GM21786 (cell line): ENCODE results near the gene COL5A1.

Experiments
- ATAC-seq: cut with Tn5 transposase; IDR thresholded peaks from one replicate; pipeline ENCODE4 v1.9.1; 2021; ENCODE audit not compliant: unreplicated experiment

Gene COL5A1

DNA sequence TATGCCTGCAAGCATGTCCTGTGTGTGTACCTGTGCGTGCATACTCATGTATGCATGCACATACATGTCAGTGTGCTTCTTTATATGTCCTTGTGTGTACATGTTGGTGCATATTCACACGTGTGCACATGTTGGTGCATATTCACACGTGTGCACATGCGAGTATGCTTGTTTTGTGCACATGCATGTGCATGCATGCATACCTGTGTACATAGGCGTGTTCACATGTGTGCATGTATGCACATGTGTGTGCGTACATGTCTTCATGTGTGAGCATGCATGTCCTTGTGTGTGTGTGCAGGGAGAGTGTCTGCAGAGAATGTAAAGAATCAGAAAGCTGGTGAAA is 166.8 kb downstream of the COL5A1 start:
- no peak for ATAC-seq

DNA sequence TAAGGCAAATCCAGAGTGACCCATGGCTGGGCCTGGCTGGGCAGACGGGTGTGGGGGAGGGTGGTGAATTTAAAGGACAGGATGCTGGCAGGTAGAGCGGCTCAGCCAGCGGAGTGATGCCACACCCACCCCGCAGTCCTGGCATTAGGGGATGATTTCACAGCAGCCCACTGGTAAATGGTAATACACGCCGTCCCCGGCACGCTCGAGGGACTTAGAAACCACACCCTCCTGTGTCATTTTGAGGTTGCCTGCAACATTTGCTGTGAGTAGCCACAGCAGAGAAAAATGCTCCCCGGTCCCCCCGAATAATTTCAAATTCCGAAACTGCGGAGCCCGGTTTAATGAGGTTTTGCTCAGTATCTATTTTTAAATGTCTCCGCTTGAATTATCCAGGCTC is 167.7 kb downstream of the COL5A1 start:
- ATAC-seq = no peak

DNA sequence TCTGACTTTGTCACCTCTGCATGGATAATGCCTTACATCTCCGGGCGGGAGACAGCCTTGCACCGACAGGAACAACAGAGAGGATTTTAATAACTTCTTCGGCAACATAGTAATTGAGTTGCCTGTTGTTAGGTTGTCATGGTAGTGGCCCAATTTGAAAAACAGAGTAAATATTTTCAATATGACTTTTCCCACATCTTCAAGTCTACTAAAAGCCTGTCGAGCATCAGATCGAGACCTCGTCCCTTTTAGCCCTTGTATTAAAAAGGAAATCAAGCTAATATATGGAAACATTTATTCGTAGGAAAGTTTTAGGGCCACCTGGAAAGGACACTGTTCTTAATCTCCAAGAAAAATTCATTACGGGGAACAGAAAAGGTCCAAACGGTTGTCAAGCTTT is 168.2 kb downstream of the COL5A1 start:
- no peak for ATAC-seq

DNA sequence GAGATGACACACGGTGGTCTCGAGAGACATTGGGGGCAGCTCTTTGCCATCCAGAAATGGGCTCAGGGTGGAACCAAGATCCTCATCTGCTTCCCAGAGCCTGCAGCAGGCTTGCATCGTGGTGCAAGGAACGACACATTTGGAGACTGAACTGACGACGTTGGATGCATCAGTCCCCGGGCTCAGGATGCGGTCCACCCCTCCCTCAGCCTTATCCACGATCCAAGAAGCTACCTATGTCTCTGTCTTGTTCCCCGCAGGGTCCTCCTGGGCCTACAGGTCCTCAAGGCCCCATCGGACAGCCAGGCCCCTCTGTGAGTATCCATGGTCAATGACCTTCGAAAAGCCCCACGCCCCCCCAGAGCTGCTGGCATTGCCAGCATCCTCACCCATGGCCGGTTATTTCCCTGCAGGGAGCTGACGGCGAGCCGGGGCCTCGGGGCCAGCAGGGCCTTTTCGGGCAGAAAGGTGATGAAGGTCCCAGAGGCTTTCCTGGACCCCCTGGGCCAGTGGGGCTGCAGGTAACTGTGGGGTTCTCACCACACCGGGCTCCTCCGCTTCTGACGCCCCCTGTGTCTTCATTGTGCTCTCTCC is 169.6 kb downstream of the COL5A1 start:
- no peak for ATAC-seq

DNA sequence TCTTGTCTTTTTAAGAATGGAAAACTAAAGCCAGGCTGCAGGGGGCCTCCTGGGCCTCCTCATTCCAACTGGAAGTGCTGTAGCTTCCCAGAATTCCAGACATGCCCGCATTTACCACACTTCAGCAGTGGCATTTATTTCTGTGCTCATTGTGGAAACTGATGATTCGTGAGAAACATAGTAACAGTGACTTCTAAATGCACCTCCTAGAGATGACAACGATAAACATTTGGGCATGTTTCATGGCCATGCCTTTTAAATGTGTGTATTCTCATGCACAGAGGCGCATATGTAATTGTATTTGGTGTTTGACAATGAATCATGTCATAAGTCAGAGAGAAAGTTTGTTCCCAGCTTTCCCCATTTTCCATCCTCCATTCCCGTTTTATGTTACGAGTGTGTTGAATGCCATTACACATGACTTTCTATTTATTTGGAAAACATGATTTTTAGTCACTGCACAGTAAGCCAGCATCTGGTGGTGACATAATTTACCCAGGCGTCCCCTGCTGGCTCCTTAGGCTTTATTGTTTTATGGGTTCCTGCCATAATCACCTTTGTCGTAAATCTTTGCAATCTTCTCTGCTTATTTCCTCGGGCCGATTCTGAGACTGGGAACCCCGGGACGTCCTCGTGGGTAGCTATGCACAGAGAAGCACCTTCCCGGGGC is 170.2 kb downstream of the COL5A1 start:
- ATAC-seq = no peak

DNA sequence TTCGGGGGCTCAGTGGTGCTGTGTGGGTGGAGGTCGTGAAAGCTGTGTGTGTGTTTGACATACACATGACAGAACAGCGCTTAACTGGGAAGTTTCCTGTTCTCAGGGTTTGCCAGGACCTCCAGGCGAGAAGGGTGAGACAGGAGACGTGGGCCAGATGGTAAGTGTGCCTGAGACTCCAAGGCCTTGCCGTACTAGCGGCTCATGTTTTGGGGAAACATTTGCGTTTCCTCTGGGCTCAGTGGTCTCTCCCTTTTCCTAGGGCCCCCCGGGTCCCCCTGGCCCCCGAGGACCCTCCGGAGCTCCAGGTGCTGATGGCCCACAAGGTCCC is 170.7 kb downstream of the COL5A1 start:
- no peak for ATAC-seq

DNA sequence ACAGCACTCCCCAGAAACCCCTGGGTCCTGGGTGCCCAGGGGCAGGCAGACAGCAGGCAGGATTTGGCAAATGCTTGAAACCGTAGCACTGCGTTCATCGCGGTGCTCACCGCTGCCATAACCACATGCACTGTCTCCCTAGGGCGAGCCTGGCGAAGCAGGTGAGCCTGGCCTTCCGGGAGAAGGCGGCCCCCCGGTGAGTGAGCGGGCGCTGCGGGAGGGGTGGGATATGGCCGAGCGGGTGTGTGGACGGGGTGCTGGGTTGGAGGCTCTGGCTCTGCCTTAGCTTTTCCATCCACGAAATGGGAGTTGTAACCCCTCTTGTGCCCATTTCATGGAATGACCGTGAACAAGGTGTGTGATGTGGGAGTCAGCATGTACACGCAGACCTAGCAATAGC is 172.2 kb downstream of the COL5A1 start:
- ATAC-seq = no peak

DNA sequence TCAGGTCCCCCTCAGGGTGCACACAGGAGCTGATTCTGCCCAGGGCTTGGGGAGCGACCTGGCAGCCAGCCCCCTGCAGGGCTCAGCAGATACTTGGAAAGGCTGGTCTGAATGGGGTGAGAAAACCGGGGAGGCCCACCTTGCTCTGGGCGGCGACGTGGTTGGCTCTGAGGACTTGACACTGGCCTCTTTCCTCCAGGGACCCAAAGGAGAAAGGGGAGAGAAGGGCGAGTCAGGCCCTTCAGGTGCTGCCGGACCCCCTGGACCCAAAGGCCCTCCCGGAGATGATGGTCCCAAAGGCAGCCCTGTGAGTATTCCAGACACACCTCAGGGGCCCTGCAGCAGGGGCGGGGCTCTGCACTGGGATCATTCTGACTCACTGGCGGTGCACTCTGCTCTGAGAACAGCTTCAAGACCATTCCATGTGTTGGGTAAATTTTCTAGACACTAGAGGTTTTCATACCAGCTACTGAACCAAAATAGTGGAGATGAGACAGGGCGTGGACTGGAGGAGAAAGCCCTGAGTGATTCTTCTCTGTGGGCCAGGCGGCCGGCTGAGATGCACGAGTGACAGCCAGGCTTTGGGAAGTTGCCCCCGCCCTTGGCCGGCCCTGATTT is 173.1 kb downstream of the COL5A1 start:
- ATAC-seq = no peak

DNA sequence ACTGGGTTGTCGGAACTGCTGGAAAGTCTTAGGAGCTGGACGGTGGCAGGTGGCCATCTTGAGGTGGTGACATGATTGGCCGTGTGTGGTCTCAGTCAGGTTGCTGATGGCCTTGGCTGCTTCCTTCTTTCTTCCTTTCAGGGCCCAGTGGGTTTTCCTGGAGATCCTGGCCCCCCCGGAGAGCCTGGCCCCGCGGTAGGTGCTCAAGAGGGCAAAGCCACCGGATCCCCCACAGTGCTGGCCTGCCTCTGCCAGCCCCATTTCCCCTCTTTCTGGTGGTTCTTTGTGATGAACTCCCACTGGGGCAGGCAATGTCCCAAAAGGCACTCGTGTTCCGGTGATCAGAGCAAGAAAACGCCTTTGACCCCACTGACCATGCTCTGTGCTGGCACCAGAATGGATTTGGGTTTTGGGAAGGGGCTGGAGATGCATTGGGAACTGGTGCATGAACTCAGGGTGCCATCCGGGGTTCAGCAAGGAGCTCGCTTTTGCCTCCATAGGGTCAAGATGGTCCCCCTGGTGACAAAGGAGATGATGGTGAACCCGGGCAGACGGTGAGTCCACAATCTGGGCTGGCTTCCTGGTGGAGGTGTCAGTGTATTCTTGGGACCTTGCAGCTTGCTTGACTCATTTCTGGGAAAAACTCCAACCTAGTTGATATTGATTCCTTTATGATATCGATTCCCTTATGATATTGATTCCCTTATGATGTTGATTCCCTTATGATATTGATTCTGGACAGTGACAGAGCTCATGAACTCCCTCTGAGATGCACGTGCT is 174.0 kb downstream of the COL5A1 start:
- no peak for ATAC-seq

DNA sequence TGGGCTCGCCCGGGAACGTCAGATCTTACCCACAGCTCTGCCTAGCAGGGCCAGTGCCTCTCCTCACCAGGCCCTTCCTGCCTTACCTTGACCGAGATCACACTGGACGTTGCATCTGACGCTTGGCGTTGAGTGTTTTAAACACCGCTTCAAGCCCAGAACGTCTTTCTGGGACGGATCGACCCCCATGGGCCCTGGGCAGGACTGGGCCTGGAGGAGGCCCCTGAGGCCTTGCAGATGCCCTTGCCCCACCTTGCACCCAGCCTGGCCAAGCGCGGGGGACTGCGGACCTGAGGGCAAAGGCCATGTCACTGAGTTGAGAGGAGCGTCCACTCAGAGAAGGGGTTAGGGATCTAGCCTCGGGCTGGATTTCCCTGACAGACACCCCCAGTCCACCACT is 174.7 kb downstream of the COL5A1 start:
- no peak for ATAC-seq

DNA sequence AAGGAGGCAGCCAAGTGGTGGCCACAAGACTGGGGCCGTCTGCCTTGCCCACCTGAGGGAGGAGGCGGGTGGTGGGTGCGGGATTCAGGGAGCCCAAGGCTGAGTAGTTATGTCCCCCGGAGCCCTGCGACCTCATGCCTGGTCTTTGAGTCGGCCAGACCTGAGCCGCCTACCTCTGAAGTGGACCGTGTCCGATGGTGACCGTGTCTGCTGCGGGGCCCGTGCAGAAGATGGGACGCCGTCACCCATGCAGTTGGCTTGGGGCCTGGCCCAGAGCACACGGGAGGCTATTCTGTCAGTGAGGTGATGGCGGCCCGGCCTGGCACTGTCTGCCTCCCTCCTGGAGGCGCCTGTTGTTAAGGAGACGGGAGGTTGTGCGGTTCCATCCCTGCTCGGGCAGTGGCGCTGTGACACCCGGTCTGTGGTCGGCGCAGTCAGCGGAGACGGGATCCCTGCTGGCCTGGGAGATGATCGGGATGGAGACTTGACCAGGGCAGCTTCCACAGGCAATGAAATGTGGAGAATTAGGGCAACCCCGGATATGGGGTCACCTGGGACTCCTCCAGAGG is 176.5 kb downstream of the COL5A1 start:
- no peak for ATAC-seq

DNA sequence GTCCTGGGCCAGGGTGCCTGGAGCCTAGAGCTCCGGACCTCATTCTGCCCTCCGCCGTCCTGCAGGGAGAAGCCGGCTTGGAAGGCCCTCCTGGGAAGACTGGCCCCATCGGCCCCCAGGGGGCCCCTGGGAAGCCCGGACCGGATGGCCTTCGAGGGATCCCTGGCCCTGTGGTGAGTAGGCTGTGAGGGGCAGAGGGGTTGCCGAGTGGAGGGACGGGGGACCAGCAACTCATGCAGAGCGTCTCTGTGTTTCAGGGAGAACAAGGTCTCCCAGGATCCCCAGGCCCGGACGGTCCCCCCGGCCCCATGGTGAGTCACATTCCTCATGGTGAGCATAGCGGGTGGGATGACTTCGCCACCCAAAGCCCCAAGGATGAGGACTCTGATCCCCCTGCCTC is 177.0 kb downstream of the COL5A1 start:
- no peak for ATAC-seq

DNA sequence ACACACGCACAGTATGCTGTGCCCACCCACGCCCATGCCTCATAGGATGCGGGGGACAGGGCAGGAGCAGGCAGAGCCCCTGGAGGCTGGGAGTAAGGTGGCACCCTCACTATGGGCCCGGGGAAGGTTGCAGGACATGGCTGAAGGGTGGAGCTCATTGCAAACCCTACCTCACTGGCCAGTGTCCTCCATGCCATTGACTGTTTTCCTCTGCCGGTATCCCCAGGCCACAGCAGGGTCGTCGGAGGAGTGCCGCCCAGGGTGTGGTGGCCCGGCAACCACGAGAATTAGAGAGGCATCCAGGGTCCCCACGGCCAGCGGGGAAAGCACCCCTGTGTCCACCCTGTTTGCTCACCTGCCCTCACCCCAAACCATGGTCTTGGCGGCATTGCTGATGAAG is 179.3 kb downstream of the COL5A1 start:
- ATAC-seq = no peak

DNA sequence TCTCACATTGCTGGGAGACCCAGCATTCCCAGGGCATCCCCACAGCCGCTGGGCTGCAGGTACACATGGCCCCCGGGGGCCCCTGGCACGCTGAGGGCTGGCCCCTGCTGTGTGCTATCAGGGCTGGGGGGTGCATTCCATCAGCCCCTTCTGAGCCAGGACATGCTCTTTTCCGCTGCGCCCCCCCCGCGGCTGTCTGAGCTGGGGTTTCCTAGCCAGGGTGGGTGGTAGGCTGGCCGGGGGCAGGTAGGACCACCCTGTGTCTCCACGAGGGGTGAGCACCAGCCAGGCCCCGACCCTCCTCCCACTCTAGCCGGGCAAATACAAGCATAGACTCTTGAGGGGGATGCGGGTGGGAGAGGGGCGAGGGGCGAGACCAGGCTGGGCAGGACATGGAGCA is 180.9 kb downstream of the COL5A1 start:
- no peak for ATAC-seq

DNA sequence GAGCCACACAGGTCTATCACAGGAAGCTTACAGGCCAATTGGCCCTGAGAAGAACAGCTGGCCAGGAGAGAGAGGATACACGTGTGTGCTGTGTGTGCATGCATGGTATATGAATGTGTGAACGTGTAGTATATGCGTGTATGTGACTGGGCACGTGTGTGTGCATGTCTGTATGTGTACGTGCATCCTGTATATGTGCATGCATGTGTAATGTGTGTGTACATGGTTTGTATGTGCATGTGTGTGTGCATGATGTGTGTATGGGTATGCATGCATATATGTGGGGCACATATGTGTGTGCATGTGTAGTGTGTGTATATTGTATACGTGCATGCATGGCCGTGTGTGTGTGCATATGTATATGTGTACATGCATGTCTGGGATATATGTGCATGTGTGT is 182.0 kb downstream of the COL5A1 start:
- no peak for ATAC-seq

DNA sequence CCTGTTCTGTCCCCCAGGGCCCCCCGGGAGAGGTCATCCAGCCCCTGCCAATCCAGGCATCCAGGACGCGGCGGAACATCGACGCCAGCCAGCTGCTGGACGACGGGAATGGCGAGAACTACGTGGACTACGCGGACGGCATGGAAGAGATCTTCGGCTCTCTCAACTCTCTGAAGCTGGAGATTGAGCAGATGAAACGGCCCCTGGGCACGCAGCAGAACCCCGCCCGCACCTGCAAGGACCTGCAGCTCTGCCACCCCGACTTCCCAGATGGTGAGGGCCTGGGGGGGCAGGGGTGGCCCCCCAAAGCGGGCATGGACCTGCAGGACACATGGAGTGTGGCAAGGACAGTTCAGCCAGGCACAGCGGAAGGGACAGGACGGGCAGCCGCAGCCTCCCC is 183.0 kb downstream of the COL5A1 start:
- ATAC-seq = no peak

DNA sequence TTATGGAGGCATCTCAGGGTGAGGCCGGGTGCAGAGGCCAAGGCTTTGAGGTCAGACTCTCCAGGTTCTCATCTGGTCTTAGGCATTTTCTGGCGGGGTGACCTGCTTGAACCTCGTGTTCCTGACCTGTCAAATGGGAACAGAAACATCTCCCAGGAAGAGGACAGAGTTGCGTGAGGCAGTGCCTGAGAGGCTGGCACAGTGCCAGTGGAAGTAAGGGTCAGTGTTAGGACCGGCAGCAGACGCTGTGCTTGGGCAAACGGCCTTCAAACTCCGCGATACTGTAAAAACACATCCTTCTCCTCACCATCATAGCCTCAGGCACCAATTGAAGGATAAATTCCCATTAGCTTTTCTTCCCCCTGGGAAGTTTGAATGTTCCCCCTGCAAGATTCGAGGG is 183.4 kb downstream of the COL5A1 start:
- no peak for ATAC-seq

DNA sequence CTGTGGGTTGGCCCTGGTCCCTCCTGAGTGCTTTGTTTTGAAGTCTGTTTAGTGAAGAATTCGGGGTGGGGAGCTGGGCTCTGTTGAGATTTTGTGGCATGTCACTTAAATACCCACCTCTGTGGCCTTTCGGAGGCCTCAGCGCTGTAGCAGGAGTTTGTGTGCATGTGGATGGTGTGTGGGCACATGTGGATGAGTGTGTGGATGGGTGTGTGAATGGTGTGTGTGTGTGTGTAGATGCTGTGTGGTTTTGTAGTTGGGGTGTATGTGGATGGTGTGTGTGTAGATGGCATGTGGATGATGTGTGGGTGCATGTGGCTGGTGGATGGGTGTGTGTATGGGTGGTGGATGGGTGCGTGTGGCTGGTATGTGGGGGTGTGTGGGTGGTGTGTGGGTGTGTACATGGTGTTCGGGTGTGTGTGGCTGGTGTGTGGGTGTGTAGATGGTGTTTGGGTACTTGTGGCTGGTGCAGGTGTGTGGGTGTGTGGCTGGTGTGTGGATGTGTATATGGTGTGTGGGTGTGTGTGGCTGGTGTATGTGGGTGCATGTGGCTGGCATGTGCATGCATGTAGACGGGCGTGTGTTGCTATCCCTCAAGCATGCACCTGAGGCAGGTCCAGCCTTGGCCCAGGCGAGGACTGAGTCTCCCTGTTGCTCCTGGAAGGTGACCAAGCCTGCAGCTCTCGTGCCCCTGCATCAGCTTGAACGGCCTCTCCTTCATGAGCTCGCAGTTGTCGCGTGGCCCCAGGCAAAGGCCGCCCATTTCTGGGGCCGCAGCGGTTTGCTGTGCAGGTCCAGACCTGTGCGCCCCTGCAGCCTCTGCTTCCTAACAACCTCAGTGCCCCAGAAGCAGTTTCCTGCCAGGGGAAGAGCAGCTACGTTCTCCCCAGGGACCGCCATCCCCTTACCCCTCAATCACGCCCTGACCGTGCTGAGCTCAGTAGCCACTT is 185.0 kb downstream of the COL5A1 start:
- no peak for ATAC-seq

DNA sequence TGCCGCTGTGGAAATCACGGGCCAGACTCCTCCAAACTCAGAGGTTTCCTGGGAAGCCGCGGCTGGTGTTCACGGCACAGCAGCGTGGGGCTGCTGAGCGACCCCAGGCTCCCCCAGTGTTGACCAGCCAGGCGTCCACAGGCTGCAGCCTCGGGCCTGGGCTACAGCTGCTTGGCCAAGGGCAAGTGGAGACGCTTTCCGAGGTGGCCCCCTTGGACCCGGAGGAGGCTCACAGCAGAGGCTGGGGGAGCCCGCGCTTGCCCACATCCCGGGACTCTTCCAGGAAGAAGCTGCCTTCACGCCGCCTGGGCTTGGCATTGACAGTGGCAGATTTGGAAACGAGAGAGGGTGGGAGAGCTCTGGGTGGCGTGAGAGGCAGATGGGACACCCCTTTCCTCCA is 186.0 kb downstream of the COL5A1 start:
- ATAC-seq = no peak

DNA sequence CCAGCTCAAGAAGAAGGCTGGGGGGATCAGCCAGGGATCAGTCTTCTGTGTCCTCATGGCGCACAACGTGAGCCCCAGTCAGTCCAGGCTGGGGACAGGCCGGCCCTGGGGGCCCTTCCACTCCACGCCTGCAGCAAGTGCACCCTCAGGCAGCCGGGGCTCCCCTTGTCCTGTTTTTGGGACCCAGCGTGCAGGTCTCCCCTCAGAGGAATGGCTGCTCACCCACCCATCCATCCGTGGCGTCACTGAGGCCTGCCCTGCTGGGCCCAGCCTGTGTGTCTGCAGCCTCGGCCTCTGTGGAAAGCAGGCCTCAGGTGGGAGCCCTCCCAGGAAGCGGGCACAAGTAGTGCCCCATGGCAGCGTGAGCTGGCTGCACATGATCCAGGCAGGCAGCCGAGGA is 186.4 kb downstream of the COL5A1 start:
- ATAC-seq = no peak

DNA sequence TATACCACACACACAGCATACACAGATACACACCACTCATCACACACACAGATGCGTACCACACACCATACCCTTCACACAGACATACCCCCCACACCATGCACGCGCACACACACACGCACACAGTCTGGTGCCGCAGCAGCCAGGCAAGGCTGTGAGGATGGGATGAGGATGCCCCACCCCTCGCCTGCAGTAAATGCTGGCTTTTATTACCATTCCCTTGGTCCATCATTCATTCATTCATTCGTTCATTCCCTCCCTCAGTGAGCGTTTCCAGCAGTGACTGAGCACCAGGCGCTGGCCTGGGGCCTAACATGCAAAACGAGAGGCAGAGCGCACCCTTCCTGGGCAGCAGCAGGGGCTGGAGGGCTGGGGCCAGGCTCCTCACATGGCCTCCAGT is 187.3 kb downstream of the COL5A1 start:
- ATAC-seq = no peak
